GM12875 (cell line): Measurements from ENCODE around the gene RNF133.

Source experiments
- H3K4me3 ChIP-seq: one replicate; pipeline ENCODE4 v1.5.1; 2011; ENCODE audit warnings: low read depth, low read length, control low read depth
- TF ChIP-seq, protein P1 (sequence below): IDR thresholded peaks from 2 replicates; pipeline ENCODE4 v1.5.1; 2011; ENCODE audit warnings: low read depth, mild to moderate bottlenecking, control low read depth, inconsistent platforms, low read length, moderate library complexity, borderline replicate concordance; ENCODE audit not compliant: insufficient read depth

RNF133 gene

DNA sequence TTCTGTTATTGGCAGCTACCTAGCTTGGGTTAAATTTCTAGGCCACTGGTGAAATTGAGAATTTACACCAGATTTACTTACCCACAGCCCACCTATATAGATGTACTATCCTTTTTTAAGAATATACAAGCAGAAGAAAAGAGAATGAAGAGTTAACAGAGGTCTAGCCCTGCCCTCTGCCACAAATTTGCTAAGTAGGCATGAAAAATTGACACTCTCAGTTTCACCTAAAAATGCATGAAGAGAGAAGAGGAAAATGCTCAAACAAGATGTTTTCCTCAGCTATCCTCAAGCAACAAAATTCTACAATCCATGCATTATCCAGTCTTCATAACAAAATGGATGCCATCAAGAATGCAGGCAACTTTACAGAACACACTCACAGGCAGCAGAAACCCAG, 28.4 kb upstream of the RNF133 start:
- TF ChIP-seq, protein P1, sequence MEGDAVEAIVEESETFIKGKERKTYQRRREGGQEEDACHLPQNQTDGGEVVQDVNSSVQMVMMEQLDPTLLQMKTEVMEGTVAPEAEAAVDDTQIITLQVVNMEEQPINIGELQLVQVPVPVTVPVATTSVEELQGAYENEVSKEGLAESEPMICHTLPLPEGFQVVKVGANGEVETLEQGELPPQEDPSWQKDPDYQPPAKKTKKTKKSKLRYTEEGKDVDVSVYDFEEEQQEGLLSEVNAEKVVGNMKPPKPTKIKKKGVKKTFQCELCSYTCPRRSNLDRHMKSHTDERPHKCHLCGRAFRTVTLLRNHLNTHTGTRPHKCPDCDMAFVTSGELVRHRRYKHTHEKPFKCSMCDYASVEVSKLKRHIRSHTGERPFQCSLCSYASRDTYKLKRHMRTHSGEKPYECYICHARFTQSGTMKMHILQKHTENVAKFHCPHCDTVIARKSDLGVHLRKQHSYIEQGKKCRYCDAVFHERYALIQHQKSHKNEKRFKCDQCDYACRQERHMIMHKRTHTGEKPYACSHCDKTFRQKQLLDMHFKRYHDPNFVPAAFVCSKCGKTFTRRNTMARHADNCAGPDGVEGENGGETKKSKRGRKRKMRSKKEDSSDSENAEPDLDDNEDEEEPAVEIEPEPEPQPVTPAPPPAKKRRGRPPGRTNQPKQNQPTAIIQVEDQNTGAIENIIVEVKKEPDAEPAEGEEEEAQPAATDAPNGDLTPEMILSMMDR = no peak
- H3K4me3 ChIP-seq = no peak overlapping the region

DNA sequence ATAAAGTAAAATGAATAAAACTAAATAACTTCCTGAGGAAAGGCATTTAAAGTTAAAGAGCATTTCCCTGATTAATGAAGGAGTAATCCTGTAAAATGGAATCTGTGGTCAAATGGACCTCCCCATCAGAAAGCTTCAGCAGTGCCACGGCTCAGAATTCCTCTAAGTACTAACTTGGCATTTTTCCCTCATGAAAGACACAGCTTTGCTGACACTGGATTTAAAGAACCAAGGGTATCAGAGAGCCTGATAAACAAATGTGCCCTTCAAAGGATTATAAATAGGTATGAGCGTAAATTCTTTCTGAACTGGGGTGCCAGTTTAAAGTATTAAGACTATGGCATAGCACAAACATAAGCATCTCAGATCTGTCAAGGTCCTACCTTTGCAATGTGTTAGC, 28.0 kb upstream of the RNF133 start:
- no peak overlapping the region for H3K4me3 ChIP-seq
- TF ChIP-seq, protein P1 = no peak

DNA sequence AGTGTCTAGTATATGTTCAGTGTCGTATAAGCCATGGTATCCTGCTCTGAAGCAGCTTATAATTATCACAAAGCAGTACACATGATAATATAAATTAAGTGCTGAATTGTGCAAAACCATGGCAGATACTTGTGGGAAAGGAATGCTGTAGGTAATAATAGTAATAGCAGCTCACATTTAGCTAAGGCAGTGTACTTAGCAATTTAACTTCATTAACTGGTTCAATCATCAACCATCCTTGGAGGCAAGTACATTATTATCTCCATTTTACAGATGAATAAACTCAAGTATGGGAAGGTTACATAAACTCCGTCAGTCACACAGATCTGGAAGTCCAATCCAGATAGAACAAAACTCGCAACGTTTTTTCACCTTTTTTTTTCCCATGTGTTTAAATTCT, 25.4 kb upstream of the RNF133 start:
- no peak overlapping the region for H3K4me3 ChIP-seq
- TF ChIP-seq, protein P1 = no peak

DNA sequence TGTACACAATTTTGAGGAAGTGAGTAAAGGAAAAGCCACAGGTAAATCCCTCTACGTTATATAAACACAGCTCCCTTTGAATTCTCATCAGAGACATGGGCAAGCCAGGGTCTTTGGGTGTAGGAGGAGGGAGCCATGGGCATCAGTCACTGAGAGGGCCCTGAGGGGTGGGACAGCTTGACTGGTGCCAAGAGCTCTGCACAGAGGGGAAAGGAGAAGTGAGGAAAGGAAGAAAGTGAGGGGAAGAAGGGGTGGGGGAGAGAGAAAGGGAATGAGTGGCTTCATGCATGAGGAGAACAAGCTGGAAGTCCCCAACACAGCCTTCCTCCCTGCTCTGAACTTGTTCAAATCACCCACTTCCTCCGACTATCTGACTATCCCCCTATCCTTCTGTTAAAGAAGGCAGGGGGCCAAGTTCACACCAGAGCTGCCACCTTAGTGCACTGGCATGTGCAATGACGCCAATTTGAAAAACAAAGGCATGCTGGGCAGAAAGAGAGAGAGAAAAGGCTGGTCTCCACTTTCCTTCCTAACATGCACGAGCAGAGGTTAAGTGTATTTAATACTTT, 20.2 kb upstream of the RNF133 start:
- TF ChIP-seq, protein P1 = no peak
- H3K4me3 ChIP-seq = no peak overlapping the region

DNA sequence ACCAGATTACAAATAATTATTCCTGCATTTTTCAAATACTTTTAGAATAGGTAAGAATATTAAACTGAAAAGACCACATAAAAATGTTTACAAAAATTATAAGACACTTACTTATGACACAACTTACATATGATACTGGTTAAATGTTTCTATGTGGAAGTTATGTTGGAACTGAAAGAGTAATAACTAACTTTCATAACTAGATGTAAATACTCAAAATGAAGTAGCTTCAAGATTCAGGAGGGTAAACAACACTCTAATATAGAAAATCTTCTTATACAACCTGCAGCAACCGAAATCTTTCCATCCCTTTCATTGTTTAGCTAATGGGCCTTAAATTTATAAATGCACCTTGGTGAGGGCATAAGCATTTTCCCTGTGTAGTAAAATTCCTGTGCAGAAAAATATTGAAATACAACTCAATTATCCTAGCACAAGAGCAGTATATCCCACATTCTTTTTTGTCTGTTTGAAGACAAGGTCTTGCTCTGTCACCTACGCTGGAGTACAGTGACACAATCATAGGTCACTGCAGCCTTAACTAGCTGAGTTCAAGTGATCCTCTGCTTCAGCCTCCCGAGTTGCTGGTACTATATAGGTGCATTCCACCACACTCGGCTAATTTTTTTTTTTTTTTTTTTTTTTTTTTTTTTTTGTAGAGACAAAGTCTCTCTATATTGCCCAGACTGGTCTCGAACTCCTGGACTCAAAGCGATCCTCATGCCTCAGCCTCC, 18.6 kb upstream of the RNF133 start:
- no peak overlapping the region for H3K4me3 ChIP-seq
- TF ChIP-seq, protein P1 = no peak

DNA sequence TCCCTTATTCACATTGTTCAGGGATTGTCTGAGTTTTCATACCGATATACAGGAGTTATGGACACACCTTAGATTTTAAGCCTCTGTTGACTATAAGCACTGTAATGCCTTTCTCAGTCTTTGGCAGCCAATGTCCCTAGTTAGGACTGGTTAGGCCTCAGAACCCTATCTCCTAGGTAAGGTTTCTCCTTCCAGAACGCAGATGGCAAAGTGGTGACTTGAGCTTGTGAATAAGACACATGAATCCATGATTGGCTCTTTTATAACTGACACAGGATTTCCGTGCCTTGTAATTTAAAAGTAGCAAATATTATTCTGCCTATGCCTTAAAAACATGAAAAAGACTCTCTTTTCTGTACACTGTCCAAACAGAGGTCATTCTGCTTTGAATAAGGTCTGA, 16.3 kb upstream of the RNF133 start:
- H3K4me3 ChIP-seq = no peak overlapping the region
- TF ChIP-seq, protein P1 = no peak

DNA sequence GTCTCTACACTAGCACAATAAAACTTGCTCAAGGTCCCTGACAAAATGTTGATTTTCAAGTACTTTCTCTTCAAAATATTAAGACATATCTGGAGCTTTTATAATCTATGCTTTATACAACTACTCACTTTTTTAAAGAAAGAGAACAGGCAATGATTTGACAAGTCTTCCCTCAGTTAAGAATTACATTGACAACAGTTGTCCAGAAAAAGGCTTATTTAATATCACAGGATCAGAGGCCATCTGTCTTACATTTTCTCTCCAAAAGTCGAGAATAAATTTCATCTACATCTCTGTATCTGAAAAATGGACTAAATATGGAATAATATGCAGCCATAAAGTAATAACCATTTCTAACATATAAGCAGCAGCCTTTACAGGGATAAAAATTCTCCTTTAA, 12.0 kb upstream of the RNF133 start:
- no peak overlapping the region for H3K4me3 ChIP-seq
- TF ChIP-seq, protein P1 = no peak
